Muscle layer of colon (tissue), 2 donors: ENCODE measurements around the gene IL20RB.

Experiments
- H3K27ac ChIP-seq: one replicate; pipeline ENCODE4 v1.7.0; 2013; ENCODE audit warnings: low read depth, mild to moderate bottlenecking, low read length, moderate library complexity
- H3K27me3 ChIP-seq, 2 donors: one replicate each; pipeline ENCODE4 v1.7.0; 2013; ENCODE audit warnings: low read length in 2 of 2, mild to moderate bottlenecking in 2 of 2; ENCODE audit not compliant: insufficient read depth in 2 of 2, control insufficient read depth in 1 of 2
- H3K36me3 ChIP-seq: one replicate; pipeline ENCODE4 v1.7.0; 2013; ENCODE audit warnings: mild to moderate bottlenecking, low read length; ENCODE audit not compliant: insufficient read depth
- H3K4me1 ChIP-seq: one replicate; pipeline ENCODE4 v1.7.0; 2013; ENCODE audit warnings: mild to moderate bottlenecking, low read length; ENCODE audit not compliant: insufficient read depth
- H3K4me3 ChIP-seq, 2 donors: one replicate each; pipeline ENCODE4 v1.7.0; 2013; ENCODE audit warnings: low read length in 2 of 2, low read depth in 1 of 2, mild to moderate bottlenecking in 1 of 2, moderate library complexity in 1 of 2
- H3K9ac ChIP-seq: one replicate; pipeline ENCODE4 v1.7.0; 2013; ENCODE audit warnings: low read length
- H3K9me3 ChIP-seq: one replicate; pipeline ENCODE4 v1.7.0; 2013; ENCODE audit warnings: mild to moderate bottlenecking, low read length
- donor health status: abdominal sarcoma.
- donor health status: Adenocarcinoma of cecum.

IL20RB gene

DNA sequence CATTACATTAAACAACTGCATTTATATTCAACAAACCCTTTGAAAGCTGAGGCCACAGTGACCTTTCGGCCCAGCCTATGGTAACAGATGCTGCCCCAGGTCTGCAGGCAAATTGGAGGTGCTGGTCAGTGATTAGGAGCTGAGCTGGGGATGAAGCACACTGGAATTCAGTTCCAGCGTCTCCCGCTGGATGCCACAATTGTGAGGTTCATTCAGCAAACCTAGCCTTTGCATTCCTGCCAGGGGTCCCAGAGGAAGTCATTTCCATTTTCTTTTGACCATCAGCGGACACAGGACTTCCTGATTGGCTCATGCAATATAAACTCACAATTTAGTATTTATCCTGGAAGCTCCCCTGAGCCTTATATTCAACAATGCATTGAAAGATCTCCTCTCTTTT is 89.5 kb downstream of the IL20RB start:
- no peak overlapping the region for H3K27ac ChIP-seq
- no peaks in the 10 kb centered on the region for H3K36me3 ChIP-seq
- H3K9ac ChIP-seq = no peak overlapping the region
- no peaks in the 10 kb centered on the region for H3K27me3 ChIP-seq
- H3K4me3 ChIP-seq = no peak overlapping the region
- H3K9me3 ChIP-seq = no peaks in the 10 kb centered on the region
- H3K4me1 ChIP-seq = no peaks in the 10 kb centered on the region

DNA sequence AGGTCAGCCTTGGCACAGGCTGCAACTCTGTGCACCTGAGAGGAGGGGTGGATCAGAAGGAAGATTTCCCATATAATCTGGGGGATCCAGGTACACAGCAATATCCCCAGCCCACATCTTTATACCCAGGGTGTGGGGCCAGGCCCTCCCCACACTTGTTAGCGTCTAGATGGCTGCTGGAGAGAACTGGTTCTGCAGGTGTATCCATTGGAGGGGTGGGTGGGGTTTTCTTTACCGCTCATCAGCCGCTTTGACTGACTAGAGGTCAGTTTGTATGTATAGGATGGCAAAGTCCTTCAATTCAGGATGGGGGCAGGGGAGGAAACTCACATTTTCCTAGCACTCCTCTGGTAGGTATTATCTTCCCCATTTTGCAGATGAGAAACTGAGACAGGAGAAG is 92.5 kb downstream of the IL20RB start:
- no peaks in the 10 kb centered on the region for H3K36me3 ChIP-seq
- H3K4me1 ChIP-seq = no peaks in the 10 kb centered on the region
- no peak overlapping the region for H3K27ac ChIP-seq
- H3K9ac ChIP-seq = no peak overlapping the region
- H3K27me3 ChIP-seq = no peaks in the 10 kb centered on the region
- H3K4me3 ChIP-seq = no peak overlapping the region
- no peaks in the 10 kb centered on the region for H3K9me3 ChIP-seq

DNA sequence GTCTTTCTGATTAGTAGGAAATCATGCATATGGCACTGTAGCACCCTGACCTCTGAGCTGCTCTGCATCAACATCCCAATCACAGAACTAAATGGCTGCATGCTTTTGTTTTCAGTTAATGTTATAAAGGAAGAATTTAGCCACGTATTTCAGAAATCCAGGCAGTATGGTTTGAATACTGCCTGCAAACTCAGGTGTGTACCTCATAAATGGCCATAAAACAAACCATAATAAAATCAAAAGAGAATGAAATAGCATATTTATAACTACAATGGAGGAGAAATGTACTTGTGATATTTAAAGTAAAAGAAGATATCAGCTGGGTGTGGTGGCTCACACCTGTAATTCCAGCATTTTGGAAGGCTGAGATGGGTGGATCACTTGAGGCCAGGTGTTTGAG is 94.5 kb downstream of the IL20RB start:
- H3K27ac ChIP-seq = no peak overlapping the region

More for the DNA sequence above, 94.5 kb downstream of the IL20RB start:
- no peaks in the 10 kb centered on the region for H3K9me3 ChIP-seq
- no peaks in the 10 kb centered on the region for H3K36me3 ChIP-seq
- H3K4me1 ChIP-seq = no peaks in the 10 kb centered on the region
- no peaks in the 10 kb centered on the region for H3K27me3 ChIP-seq
- no peak overlapping the region for H3K9ac ChIP-seq
- no peak overlapping the region for H3K4me3 ChIP-seq
